OCI-LY7 (cell line): ENCODE results near the gene UNC13A. TPM values are rescaled to one million over a fixed set of nuclear protein-coding genes. Genes with fewer than 3 reads are reported as not detected.

Experiments used
- BruUV-seq: library from RNA; stranded (reverse); fragments of 400-500 nt; replicated peaks from 2 replicates; lab custom pipeline; 2021; lab: Mats Ljungman, UMichigan
- CTCF ChIA-PET: fragments of 300-600 bp; sonication (Branson Sonifier 250); formaldehyde crosslinking; loops from one replicate; lab custom pipeline; 2022; ENCODE audit warnings: antibody characterized with exemption; ENCODE audit not compliant: unreplicated experiment; lab: Charles Lee
- POLR2A ChIA-PET: fragments of 300-600 bp; sonication (Branson Sonifier 250); formaldehyde crosslinking; loops from one replicate; lab custom pipeline; 2022; ENCODE audit warnings: antibody characterized with exemption; lab: Charles Lee
- DNase-seq: peaks from one replicate; pipeline ENCODE4 v3.0.0-alpha.2; 2015; ENCODE audit warnings: low spot score
- H2AFZ ChIP-seq: fragments of 200-600 bp; sonication (generic), shearing (Covaris generic); 2 replicates; pipeline ENCODE4 v1.6.1; 2014; ENCODE audit warnings: mild to moderate bottlenecking, antibody characterized with exemption, low read length, moderate library complexity
- H3K27ac ChIP-seq: fragments of 200-600 bp; sonication (generic); 2 replicates; pipeline ENCODE4 v1.5.1; 2014; ENCODE audit warnings: mixed run types, low read depth, mild to moderate bottlenecking, moderate library complexity, low read length, inconsistent platforms; ENCODE audit not compliant: poor library complexity, severe bottlenecking
- H3K36me3 ChIP-seq: fragments of 200-600 bp; sonication (generic); 2 replicates; pipeline ENCODE4 v1.6.1; 2014; ENCODE audit warnings: mild to moderate bottlenecking, antibody characterized with exemption, low read length, moderate library complexity, mixed read lengths; ENCODE audit not compliant: insufficient read depth
- H3K4me1 ChIP-seq: fragments of 200-600 bp; sonication (generic); 2 replicates; pipeline ENCODE4 v1.5.1; 2014; ENCODE audit warnings: mild to moderate bottlenecking, low read length; ENCODE audit not compliant: insufficient read depth, poor library complexity, severe bottlenecking
- H3K4me2 ChIP-seq: fragments of 200-600 bp; sonication (generic); 2 replicates; pipeline ENCODE4 v1.6.1; 2014; ENCODE audit warnings: mild to moderate bottlenecking, low read length
- H3K4me3 ChIP-seq: fragments of 200-600 bp; sonication (generic); 2 replicates; pipeline ENCODE4 v1.5.1; 2014; ENCODE audit warnings: mild to moderate bottlenecking, low read depth, low read length; ENCODE audit not compliant: poor library complexity, severe bottlenecking
- H3K79me2 ChIP-seq: fragments of 200-600 bp; sonication (generic); 2 replicates; pipeline ENCODE4 v1.6.1; 2016; ENCODE audit warnings: low read depth, mild to moderate bottlenecking, low read length, moderate library complexity, mixed read lengths; ENCODE audit not compliant: insufficient read depth
- H3K9me2 ChIP-seq: fragments of 200-600 bp; sonication (generic); 2 replicates; pipeline ENCODE4 v1.6.1; 2016; ENCODE audit warnings: mild to moderate bottlenecking, low read length, mixed read lengths; ENCODE audit not compliant: insufficient read depth
- H3K9me3 ChIP-seq: fragments of 200-600 bp; sonication (generic); 2 replicates; pipeline ENCODE4 v1.6.1; 2014; ENCODE audit warnings: mild to moderate bottlenecking, mixed run types, low read length, mixed read lengths
- H4K20me1 ChIP-seq: fragments of 200-600 bp; sonication (generic); 2 replicates; pipeline ENCODE4 v1.6.1; 2014; ENCODE audit warnings: mild to moderate bottlenecking, antibody characterized with exemption, low read length, moderate library complexity, mixed read lengths; ENCODE audit not compliant: insufficient read depth
- EZH2phosphoT487 ChIP-seq: fragments of 200-600 bp; sonication (generic); IDR thresholded peaks from 2 replicates; pipeline ENCODE4 v1.6.1; 2018; ENCODE audit warnings: low read depth, borderline replicate concordance, mild to moderate bottlenecking, mixed run types, antibody characterized with exemption, low read length, moderate library complexity, mixed read lengths
- intact Hi-C: fragments of 100-400 bp; cut with micrococcal nuclease; formaldehyde crosslinking; loops from one replicate; pipeline ENCODE4 v1.10.0; 2022; ENCODE audit not compliant: unreplicated experiment
- total RNA-seq, 2 experiments: library from RNA; depleted of rRNA in 1 of 2; stranded (reverse); fragments of >200 nt in 1 of 2; shearing (Covaris generic) in 1 of 2; gene quantifications; 2 replicates each; pipeline ENCODE4 v1.2.3, GENCODE V29; 2014 to 2022
- TF ChIP-seq, protein P1 (sequence below): fragments of 200-600 bp; sonication (generic); conservative IDR thresholded peaks from 2 replicates; pipeline ENCODE4 v1.5.1; 2014; ENCODE audit warnings: mild to moderate bottlenecking, antibody characterized with exemption, low read length, moderate library complexity, mixed read lengths

UNC13A gene
- total RNA-seq, 2 experiments from 2014 or later = 0.72 to 0.92 TPM

DNA sequence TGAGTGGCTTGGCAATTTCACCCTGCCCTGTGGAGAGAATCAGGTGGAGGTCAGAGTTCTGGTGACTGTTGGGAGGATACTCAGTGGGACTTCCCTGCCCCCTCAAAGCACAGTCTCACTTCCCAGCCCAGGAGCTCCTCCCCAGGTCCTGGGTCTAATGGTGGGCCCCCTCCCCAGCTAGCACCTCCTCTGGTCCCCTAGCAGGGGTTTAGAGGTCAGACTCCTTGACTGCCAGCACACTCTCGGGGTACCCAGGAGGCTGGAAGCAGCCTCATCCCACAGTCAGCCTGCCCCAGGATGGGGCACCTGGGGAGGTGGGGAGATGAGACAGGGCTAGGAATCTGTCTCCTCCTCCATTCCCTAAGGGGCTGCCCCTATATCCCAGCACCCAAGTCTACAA is 67.5 kb downstream of the UNC13A start:
- Histone ChIP-seq H3K4me2 (no peak overlapping the region), H3K36me3 (no peaks in the 10 kb centered on the region), H3K9me3 (no peaks in the 10 kb centered on the region), H3K4me1 (peaks cover 15% of the 10 kb centered on the region), H3K4me3 (no peak overlapping the region), H4K20me1 (no peaks in the 10 kb centered on the region), H3K27ac (no peak overlapping the region), H2AFZ (no peak overlapping the region), H3K79me2 (no peaks in the 10 kb centered on the region), H3K9me2 (no peaks in the 10 kb centered on the region)
- intact Hi-C loops = no loop called here
- CTCF ChIA-PET = interaction anchor here (1.0 kb wide), 1 partner anchor 14 kb away, joined by 3 read pairs; no protein-coding TSS in a partner anchor
- TF ChIP-seq EZH2phosphoT487 = no peak
- TF ChIP-seq, protein P1, sequence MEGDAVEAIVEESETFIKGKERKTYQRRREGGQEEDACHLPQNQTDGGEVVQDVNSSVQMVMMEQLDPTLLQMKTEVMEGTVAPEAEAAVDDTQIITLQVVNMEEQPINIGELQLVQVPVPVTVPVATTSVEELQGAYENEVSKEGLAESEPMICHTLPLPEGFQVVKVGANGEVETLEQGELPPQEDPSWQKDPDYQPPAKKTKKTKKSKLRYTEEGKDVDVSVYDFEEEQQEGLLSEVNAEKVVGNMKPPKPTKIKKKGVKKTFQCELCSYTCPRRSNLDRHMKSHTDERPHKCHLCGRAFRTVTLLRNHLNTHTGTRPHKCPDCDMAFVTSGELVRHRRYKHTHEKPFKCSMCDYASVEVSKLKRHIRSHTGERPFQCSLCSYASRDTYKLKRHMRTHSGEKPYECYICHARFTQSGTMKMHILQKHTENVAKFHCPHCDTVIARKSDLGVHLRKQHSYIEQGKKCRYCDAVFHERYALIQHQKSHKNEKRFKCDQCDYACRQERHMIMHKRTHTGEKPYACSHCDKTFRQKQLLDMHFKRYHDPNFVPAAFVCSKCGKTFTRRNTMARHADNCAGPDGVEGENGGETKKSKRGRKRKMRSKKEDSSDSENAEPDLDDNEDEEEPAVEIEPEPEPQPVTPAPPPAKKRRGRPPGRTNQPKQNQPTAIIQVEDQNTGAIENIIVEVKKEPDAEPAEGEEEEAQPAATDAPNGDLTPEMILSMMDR = no peak
- DNase-seq = no peak
- no TSS peak for BruUV-seq
- POLR2A ChIA-PET = interaction anchor here (2.0 kb wide), 1 partner anchor 15 kb away, joined by 9 read pairs; no protein-coding TSS in a partner anchor

DNA sequence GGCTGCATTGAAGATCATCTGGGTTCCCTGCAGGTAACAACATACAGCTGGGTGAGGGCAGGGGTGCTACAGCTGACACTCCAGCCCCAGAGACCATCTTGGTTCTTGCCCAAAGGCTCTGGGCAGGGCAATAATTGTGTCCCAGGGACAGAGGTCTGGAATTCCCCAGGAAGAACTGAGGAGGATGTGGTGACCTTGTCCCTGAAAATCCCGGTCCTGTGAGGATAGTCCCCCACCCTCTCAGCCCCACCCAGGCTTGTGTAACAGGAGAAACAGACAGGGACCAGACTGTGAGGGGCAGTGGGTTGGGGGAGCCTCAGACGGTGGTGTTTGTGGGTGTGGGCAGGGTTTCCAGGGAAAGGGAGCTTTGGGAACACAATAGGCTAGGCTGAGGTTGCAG is 69.2 kb downstream of the UNC13A start:
- H3K79me2 ChIP-seq = no peaks in the 10 kb centered on the region
- no peak overlapping the region for H2AFZ ChIP-seq
- H3K9me2 ChIP-seq = no peaks in the 10 kb centered on the region
- CTCF ChIA-PET = no interaction called here
- no peak overlapping the region for H3K4me2 ChIP-seq
- H4K20me1 ChIP-seq = no peaks in the 10 kb centered on the region
- H3K4me1 ChIP-seq = peaks cover 15% of the 10 kb centered on the region
- H3K36me3 ChIP-seq = no peaks in the 10 kb centered on the region
- POLR2A ChIA-PET = interaction anchor here (1.4 kb wide), 1 partner anchor 13 kb away, joined by 4 read pairs; no protein-coding TSS in a partner anchor
- no peak for DNase-seq
- H3K4me3 ChIP-seq = no peak overlapping the region
- no TSS peak for BruUV-seq
- H3K27ac ChIP-seq = no peak overlapping the region
- TF ChIP-seq EZH2phosphoT487 = no peak
- intact Hi-C loops = no loop called here
- no peaks in the 10 kb centered on the region for H3K9me3 ChIP-seq

- no peaks in the 10 kb centered on the region for H3K79me2 ChIP-seq
- no peak overlapping the region for H3K4me2 ChIP-seq
- no peaks in the 10 kb centered on the region for H3K9me3 ChIP-seq
- ChIA-PET CTCF (no interaction called here), POLR2A (interaction anchor here (0.6 to 1.4 kb wide), 2 partner anchors 12 to 88 kb away, joined by 3 to 4 read pairs; no protein-coding TSS in a partner anchor)
- intact Hi-C loops = no loop called here
- no peak overlapping the region for H3K4me3 ChIP-seq
- TF ChIP-seq, protein P1 = no peak
- peaks cover 15% of the 10 kb centered on the region for H3K4me1 ChIP-seq
- no peak overlapping the region for H2AFZ ChIP-seq
- H3K27ac ChIP-seq = no peak overlapping the region
- no TSS peak for BruUV-seq
- H4K20me1 ChIP-seq = no peaks in the 10 kb centered on the region
- no peaks in the 10 kb centered on the region for H3K36me3 ChIP-seq
- H3K9me2 ChIP-seq = no peaks in the 10 kb centered on the region
- no peak for DNase-seq
These were observed 69.8 kb downstream of the UNC13A start for GRCh38 chr19:17618281-17618903.
